GM12801 (cell line): ENCODE measurements around the gene FDXR.

ENCODE experiments used
- TF ChIP-seq, protein P1 (sequence below): IDR thresholded peaks from one replicate; pipeline ENCODE4 v1.5.1; 2011; ENCODE audit warnings: control low read depth; ENCODE audit not compliant: insufficient read length; ENCODE audit errors: extremely low read depth

Gene FDXR, protein sequence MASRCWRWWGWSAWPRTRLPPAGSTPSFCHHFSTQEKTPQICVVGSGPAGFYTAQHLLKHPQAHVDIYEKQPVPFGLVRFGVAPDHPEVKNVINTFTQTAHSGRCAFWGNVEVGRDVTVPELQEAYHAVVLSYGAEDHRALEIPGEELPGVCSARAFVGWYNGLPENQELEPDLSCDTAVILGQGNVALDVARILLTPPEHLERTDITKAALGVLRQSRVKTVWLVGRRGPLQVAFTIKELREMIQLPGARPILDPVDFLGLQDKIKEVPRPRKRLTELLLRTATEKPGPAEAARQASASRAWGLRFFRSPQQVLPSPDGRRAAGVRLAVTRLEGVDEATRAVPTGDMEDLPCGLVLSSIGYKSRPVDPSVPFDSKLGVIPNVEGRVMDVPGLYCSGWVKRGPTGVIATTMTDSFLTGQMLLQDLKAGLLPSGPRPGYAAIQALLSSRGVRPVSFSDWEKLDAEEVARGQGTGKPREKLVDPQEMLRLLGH

DNA sequence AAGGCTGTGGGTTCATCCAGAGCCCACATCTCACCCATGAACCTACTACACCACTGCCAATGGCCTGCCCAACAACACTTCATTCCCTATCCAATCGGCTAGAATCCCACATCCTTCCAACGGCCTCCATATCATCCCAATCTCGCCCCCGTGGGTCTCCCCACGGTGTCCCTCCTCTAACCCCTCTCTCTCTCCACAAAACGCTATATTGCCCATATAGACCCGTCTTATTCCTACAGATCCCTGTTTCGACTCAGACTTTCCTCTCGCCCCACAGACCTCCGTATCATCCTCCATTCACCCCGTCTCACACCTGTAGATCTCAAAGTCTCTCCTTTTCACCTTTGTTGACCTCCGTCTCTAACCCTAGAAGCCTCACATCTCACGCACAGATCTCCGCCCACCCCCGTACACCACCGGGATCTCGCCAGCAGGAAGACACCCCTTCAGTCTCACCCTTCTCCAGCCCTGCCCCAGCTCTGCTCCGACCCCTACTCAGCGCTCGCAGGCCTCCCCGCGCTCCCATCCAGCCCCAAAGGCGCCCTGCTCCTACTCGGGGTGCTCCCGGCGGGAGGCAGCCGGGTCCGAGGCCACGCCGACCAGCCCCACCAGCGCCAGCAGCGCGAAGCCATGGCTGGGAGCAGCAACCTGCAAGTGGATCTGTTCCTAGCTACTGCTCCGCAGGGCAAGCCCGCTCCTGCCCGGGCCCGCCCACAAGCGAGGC, at the start of gene FDXR:
TSS of gene FDXR (minus strand) at position 682 of the 724 bp plus-strand sequence. CDS start at position 632, 50 bp downstream.
- TF ChIP-seq, protein P1, sequence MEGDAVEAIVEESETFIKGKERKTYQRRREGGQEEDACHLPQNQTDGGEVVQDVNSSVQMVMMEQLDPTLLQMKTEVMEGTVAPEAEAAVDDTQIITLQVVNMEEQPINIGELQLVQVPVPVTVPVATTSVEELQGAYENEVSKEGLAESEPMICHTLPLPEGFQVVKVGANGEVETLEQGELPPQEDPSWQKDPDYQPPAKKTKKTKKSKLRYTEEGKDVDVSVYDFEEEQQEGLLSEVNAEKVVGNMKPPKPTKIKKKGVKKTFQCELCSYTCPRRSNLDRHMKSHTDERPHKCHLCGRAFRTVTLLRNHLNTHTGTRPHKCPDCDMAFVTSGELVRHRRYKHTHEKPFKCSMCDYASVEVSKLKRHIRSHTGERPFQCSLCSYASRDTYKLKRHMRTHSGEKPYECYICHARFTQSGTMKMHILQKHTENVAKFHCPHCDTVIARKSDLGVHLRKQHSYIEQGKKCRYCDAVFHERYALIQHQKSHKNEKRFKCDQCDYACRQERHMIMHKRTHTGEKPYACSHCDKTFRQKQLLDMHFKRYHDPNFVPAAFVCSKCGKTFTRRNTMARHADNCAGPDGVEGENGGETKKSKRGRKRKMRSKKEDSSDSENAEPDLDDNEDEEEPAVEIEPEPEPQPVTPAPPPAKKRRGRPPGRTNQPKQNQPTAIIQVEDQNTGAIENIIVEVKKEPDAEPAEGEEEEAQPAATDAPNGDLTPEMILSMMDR = no peak

DNA sequence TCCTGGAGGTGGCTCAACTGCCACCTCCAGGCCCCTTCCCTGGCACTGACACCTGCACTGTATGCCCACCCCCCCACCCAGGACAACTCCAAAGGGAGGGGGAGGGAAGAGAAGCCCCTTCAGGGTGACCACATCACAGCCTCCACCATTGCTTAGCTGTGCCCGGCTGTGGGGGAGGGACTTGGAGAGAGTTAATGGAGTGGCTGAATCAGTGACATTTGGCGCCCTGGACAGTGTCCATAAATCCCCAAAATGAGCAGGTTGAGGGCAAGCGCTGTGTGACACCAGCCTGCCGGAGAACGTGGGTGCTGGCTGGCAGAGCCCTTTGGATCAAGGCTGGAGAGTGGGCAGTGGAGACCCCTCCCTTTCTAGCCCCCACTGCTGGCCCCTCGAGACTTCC, 49.4 kb upstream of the FDXR start:
- TF ChIP-seq, protein P1 = no peak

DNA sequence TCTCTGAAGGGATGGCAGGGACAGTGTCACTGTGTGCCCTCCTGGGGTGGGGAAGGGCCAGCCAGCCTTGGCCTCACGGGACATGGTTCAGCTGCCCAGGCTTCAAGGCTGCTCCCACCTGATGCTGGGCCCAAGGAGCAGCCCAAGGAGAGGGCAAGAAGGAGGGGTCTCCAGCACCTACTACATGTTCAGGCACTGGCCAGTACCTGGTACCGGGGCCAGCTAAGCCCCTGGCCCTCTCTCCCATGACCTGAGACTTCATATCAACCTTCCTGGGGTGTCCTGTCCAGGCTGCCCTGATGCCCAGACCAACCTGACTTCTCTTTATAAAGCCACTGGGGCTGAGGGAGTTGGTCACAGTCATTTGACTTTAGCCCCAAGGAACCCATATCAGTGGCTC, 49.0 kb upstream of the FDXR start:
- TF ChIP-seq, protein P1 = no peak

DNA sequence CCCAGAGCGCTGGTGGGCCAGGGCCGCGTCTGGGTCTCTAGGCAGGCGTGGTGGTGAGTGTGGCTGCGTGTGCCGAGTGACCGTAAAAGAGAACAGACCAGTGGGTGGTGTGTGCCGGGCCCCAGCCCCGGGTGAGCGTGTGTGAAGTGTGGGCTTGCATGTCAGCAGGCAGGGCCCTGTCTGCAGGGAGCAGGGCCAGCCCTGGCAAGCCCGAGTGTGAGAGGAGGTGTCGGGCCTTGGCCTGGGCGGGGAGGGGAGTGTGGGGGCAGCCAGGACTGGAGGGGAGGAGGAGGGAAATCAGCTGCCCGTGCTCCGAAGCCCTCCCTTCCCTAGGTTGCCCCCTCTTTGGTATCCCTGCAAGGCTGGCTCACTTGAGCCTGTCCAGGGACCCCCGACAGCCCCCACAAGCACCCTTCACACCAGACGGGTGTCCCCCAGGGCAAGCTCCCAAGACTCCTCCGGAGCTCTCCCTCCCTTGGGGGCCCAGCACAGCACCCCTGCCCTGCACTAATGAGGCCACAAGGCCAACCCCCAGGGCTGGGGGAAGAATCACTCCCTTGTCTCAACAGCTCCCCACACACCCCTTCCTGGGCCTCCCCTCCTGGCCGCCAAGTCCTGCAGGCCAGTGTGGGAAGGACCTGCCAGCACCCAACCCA, 48.4 kb upstream of the FDXR start:
- TF ChIP-seq, protein P1 = no peak

DNA sequence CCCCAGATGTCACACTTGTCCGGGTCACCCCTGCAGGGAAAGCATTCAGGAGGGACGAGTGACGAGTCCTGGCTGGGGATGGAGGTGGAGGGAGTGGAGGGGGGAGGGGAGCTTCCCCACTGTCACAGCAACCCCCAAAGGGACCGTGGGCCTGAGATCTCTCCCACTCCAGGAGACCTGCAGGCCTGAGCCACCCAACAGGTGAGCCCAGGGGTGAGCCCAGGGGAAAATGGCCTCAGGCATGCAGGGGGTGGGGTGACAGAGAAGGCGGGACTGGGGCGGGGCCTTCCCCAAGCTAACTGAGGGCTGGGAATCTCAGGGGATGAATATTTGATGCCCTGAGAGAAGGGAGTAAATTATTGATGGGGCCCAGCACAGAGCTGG, 47.8 kb upstream of the FDXR start:
- TF ChIP-seq, protein P1 = no peak

DNA sequence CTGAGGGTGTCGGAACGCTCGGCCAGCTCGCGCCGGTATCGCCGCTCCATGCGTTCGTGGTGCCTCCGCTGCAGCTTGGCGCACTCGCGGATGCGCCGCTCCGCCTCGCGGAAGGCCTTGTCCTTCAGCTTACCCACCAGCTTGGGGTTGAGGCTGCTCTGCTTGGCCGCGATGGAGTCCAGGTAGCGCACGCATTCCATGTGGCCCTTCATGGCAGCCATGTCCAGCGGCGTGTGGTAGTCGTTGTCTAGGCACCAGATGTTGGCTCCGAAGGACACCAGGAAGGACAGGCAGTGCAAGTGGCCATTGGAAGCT, 47.5 kb upstream of the FDXR start:
- TF ChIP-seq, protein P1 = no peak
